Activated CD8-positive, alpha-beta T cell treated with anti-CD3 and anti-CD28 coated beads, Interleukin-2, amount 10 ng/mL, durations not matched to agents 7 days and 5 days (primary cell): ENCODE results near the gene GPR15. TPM values are rescaled to one million over a fixed set of nuclear protein-coding genes. Genes with fewer than 3 reads are reported as not detected.
A peak's percentile ranks its signal among the peaks of the same experiment; 100 is the strongest.

Experiments used
- ATAC-seq: fragments of 150-1000 bp; cut with Tn5 transposase; one replicate; pipeline ENCODE4 v1.10.0; 2021; ENCODE audit warnings: moderate library complexity
- CTCF ChIA-PET: fragments of 350-600 bp; sonication (Branson Sonifier 250); formaldehyde crosslinking; loops from one replicate; lab custom pipeline; 2021; ENCODE audit warnings: antibody characterized with exemption; lab: Charles Lee
- POLR2A ChIA-PET: fragments of 350-600 bp; sonication (Branson Sonifier 250); formaldehyde crosslinking; loops from one replicate; lab custom pipeline; 2021; ENCODE audit warnings: antibody characterized with exemption; lab: Charles Lee
- DNase-seq: peaks from one replicate; pipeline ENCODE4 v3.0.0-alpha.2; 2020
- H3K27ac Mint-ChIP-seq: one replicate; pipeline ENCODE4 v1.8.0; 2021; ENCODE audit warnings: mild to moderate bottlenecking, mixed read lengths
- H3K27me3 Mint-ChIP-seq: one replicate; pipeline ENCODE4 v1.8.0; 2021; ENCODE audit warnings: low read depth, mixed read lengths
- H3K36me3 Mint-ChIP-seq: one replicate; pipeline ENCODE4 v1.8.0; 2021; ENCODE audit warnings: low read depth, mixed read lengths
- H3K4me1 Mint-ChIP-seq: one replicate; pipeline ENCODE4 v1.8.0; 2021; ENCODE audit warnings: low read depth, mixed read lengths
- H3K4me3 Mint-ChIP-seq: one replicate; pipeline ENCODE4 v1.8.0; 2021; ENCODE audit warnings: mild to moderate bottlenecking, mixed read lengths
- H3K9me3 Mint-ChIP-seq: one replicate; pipeline ENCODE4 v1.8.0; 2022; ENCODE audit warnings: mixed read lengths; ENCODE audit not compliant: insufficient read depth
- total RNA-seq, 2 experiments: library from RNA; stranded (reverse); gene quantifications; one replicate each; pipeline ENCODE4 v1.2.3, GENCODE V29; 2021

Gene GPR15
- 10 to 100 TPM; 18.9 to 19.7 TPM for total RNA-seq

DNA sequence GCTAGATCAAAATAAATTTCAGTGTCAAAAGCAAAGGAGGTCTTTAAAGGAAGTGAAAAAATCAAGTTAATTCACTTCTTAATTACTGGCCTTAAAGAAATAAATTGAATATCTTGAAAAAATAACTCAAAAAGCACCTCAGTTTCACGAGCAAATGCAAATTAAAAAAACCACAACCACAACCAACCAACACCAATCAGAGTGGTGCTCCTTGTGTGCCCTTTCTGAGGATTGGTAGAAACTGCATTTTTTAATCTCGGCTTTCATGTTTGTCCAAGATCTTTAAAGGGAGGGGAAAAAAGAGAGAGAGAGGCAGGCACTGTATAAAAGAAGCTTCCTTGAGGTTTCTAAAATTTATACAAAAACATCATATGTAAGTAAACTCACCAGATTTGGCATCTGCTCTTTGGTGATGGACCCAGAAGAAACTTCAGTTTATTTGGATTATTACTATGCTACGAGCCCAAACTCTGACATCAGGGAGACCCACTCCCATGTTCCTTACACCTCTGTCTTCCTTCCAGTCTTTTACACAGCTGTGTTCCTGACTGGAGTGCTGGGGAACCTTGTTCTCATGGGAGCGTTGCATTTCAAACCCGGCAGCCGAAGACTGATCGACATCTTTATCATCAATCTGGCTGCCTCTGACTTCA lies at the start of gene GPR15:
GPR15 (plus strand) TSS at position 357 of the 653 bp plus-strand sequence; CDS start at position 413, 56 bp downstream.
- Mint-ChIP-seq H3K27ac (peak within 1 kb of the TSS; percentile 74), H3K27me3 (no peaks in the 10 kb centered on the region), H3K36me3 (peaks cover 63% of the 10 kb centered on the region), H3K4me1 (peaks cover 57% of the 10 kb centered on the region), H3K4me3 (peak within 1 kb of the TSS; percentile 57), H3K9me3 (no peaks in the 10 kb centered on the region)
- ATAC-seq (peak; percentile 43), DNase-seq (no peak)
- CTCF ChIA-PET, result interaction anchor here (1.0 to 2.3 kb wide), 4 partner anchors 15 to 42 kb away, joined by 3 to 9 read pairs (median 8); no protein-coding TSS in a partner anchor
- POLR2A ChIA-PET, result interaction anchor here (0.7 to 12.1 kb wide), 8 partner anchors 9 to 406 kb away, joined by 3 to 217 read pairs (median 10); partner anchors contain the start of gene CLDND1

DNA sequence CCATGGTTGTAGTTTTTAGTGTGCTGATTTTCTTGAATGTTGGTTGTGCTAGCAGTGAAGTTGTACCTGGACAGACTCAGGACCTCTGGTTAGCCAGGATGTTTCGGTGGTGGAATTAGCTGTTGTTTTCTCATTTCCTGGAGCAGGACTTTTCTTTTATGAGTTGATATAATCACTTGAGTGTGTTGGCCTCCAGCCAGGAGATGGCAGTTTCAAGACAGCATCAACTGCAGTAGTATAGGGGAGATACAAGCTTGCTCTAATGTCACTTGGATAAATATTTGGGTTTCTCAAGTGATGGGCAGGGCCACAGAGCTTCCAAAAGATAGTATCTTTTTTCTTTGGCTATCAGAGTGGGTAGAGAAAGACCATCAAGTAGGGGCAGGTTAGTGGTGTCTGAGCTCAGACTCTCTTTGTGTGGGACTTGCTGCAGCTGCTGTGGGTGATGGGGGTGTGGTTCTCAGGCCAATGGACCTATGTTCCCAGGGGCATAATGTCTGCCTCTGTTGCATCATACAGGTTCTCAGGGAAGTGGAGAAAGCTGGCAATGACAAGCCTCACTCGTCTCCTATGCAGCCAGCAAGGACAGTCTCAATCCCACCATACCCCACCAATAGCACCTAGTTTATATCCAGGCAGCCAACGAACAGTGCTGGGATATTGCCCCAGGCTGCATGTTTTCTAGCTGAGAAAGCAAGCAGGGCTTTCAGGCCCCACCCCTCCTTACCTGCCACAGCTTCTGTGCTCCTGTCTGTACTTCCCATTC lies 48.9 kb upstream of the GPR15 start:
- DNase-seq (no peak), ATAC-seq (no peak)
- Mint-ChIP-seq H3K9me3 (peaks cover 26% of the 10 kb centered on the region), H3K4me3 (no peak overlapping the region), H3K36me3 (peaks cover 24% of the 10 kb centered on the region), H3K4me1 (peaks cover 4% of the 10 kb centered on the region), H3K27ac (no peak overlapping the region), H3K27me3 (peaks cover 5% of the 10 kb centered on the region)
- CTCF ChIA-PET, result interaction anchor here (1.2 kb wide), 2 partner anchors 20 to 24 kb away, joined by 4 to 5 read pairs; no protein-coding TSS in a partner anchor
- POLR2A ChIA-PET, result interaction anchor here (1.3 kb wide), 1 partner anchor 34 kb away, joined by 3 read pairs; no protein-coding TSS in a partner anchor

DNA sequence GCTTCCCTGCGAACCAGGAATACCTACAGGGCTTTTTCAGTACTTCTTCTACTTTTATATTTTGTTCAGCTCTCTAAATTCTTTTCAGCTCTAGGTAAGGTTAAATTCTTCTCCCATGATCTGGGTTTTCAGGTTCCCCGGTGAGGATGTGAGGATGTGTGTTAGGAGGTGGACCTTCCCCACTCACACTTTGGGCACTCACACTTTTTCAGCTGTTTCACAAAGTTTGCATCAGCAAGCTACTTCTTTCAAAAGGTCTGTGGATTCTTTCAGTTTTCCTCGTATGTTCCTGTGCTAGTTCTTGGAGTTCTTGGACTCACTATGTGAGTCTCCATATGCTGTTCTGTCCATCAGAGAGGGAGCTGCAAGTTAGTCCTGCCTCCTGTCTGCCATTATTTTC lies 48.2 kb upstream of the GPR15 start:
- Mint-ChIP-seq H3K4me3 (no peak overlapping the region), H3K9me3 (peaks cover 32% of the 10 kb centered on the region), H3K36me3 (peaks cover 25% of the 10 kb centered on the region), H3K27ac (no peak overlapping the region), H3K27me3 (peaks cover 8% of the 10 kb centered on the region), H3K4me1 (peaks cover 4% of the 10 kb centered on the region)
- DNase-seq (no peak), ATAC-seq (no peak)
- CTCF ChIA-PET, result no interaction called here
- POLR2A ChIA-PET, result interaction anchor here (1.3 kb wide), 1 partner anchor 33 kb away, joined by 3 read pairs; no protein-coding TSS in a partner anchor

DNA sequence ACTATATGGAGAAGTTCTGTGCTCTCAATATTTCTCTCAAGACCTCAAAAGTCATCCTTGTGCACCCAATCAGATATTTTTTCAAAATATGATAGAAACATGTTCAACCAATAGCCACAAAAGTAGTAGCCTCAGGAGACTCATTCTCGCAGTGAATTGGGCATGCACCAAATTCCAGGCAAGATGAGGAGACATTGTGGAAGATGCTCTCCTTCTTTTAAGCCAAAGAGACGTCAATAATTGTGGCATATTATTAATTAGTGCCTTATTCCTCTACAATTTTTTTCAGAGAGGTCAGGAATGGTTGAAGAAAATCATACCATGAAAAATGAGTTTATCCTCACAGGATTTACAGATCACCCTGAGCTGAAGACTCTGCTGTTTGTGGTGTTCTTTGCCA lies 34.4 kb upstream of the GPR15 start, which contains the start of gene OR5K2:
OR5K2 (plus strand) TSS at position 301 of the 400 bp plus-strand sequence; CDS start at position 301, 0 bp downstream.
- CTCF ChIA-PET, result no interaction called here
- no peak for DNase-seq
- Mint-ChIP-seq H3K27ac (no peak within 1 kb of the TSS), H3K36me3 (peaks cover 10% of the 10 kb centered on the region), H3K27me3 (peaks cover 12% of the 10 kb centered on the region), H3K4me3 (no peak within 1 kb of the TSS), H3K4me1 (no peaks in the 10 kb centered on the region), H3K9me3 (no peaks in the 10 kb centered on the region)
- POLR2A ChIA-PET, result no interaction called here
- no peak for ATAC-seq

GRCh38 chr3:98500019-98500418 lies 31.8 kb upstream of the GPR15 start:
- Mint-ChIP-seq H3K9me3 (no peaks in the 10 kb centered on the region), H3K27me3 (peaks cover under 1% of the 10 kb centered on the region), H3K36me3 (peaks cover 22% of the 10 kb centered on the region), H3K4me3 (no peak overlapping the region), H3K4me1 (peaks cover 5% of the 10 kb centered on the region), H3K27ac (no peak overlapping the region)
- DNase-seq (no peak), ATAC-seq (no peak)
- ChIA-PET CTCF (no interaction called here), POLR2A (no interaction called here)

GRCh38 chr3:98501270-98501669 lies 30.5 kb upstream of the GPR15 start:
- ChIA-PET POLR2A (no interaction called here), CTCF (no interaction called here)

DNA sequence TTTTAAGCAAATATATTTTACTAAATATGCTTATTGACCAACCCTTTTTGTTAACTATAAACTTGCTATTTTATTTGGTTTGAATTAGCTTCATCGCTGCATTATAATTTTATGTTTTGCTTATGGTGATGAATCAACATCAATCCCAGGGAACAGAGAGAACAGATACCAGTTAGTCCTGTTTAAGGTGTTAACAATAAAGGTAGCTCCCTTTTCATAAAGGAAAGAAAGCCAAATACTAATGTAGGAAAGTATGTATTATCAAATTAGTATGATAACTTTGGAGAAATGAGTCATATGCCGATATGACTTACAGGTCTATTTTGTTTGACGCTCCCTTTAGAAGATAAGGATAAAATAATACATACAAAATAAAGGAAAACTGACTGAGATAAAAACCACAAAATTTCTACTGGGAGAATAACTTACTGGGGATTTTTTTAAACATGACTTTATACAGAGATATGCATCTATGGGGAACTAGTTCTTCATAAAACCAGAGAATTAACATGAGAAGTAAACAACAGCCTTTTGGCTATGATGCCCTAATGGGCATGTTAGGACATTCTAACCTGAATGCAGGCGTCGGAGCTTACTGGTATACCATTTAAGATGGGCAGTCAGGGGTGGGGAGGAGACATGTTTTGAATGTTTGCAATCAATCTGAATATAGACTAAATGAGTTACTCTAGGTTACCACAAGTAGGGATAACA lies 29.8 kb upstream of the GPR15 start:
- no peak overlapping the region for H3K4me3 Mint-ChIP-seq
- no peak overlapping the region for H3K27ac Mint-ChIP-seq
- no peaks in the 10 kb centered on the region for H3K9me3 Mint-ChIP-seq
- H3K27me3 Mint-ChIP-seq, result no peaks in the 10 kb centered on the region
- H3K36me3 Mint-ChIP-seq, result peaks cover 37% of the 10 kb centered on the region
- ChIA-PET POLR2A (interaction anchor here (1.2 kb wide), 1 partner anchor 10 kb away, joined by 3 read pairs; no protein-coding TSS in a partner anchor), CTCF (interaction anchor here (2.0 kb wide), 1 partner anchor 19 kb away, joined by 4 read pairs; no protein-coding TSS in a partner anchor)
- ATAC-seq (no peak), DNase-seq (no peak)
- peaks cover 5% of the 10 kb centered on the region for H3K4me1 Mint-ChIP-seq

More at GRCh38 chr3:98501270-98501669, 30.5 kb upstream of the GPR15 start:
- Mint-ChIP-seq H3K4me1 (peaks cover 5% of the 10 kb centered on the region), H3K27ac (no peak overlapping the region), H3K36me3 (peaks cover 29% of the 10 kb centered on the region), H3K9me3 (no peaks in the 10 kb centered on the region), H3K4me3 (no peak overlapping the region), H3K27me3 (no peaks in the 10 kb centered on the region)
- ATAC-seq (no peak), DNase-seq (no peak)

DNA sequence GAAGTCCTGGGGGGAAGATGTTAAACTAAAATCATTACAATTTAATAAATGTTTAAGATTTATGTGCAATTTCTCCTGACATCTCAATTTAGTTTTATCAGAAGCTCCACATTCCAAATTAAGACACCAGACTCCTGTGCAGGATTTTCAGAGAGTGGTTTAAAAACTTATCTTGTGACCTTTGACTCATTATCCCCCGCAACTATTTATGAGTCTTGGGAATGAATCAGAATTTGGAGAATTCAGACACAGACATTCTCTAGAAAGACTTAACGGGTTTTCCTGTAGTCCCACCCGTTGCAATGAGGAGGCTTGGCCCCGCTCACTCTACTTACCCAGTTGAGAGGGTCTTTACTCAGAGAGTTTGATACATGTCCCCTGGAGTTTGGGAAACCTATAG lies 27.2 kb upstream of the GPR15 start:
- POLR2A ChIA-PET, result no interaction called here
- Mint-ChIP-seq H3K4me1 (peaks cover 22% of the 10 kb centered on the region), H3K36me3 (peaks cover 57% of the 10 kb centered on the region), H3K27me3 (no peaks in the 10 kb centered on the region), H3K27ac (no peak overlapping the region), H3K9me3 (no peaks in the 10 kb centered on the region), H3K4me3 (no peak overlapping the region)
- DNase-seq (no peak), ATAC-seq (no peak)
- CTCF ChIA-PET, result no interaction called here

- H3K9me3 Mint-ChIP-seq, result no peaks in the 10 kb centered on the region
- peaks cover 75% of the 10 kb centered on the region for H3K36me3 Mint-ChIP-seq
- H3K4me1 Mint-ChIP-seq, result peaks cover 46% of the 10 kb centered on the region
- peak overlapping the region; percentile 39 for H3K27ac Mint-ChIP-seq
- no peaks in the 10 kb centered on the region for H3K27me3 Mint-ChIP-seq
- ChIA-PET CTCF (interaction anchor here (1.3 to 1.4 kb wide), 3 partner anchors 64 to 149 kb away, joined by 3 to 5 read pairs (median 3); no protein-coding TSS in a partner anchor), POLR2A (interaction anchor here (0.7 kb wide), 1 partner anchor 28 kb away, joined by 3 read pairs; no protein-coding TSS in a partner anchor)
- H3K4me3 Mint-ChIP-seq, result no peak overlapping the region
- DNase-seq (no peak), ATAC-seq (no peak)
Observed at GRCh38 chr3:98508582-98508981, 23.2 kb upstream of the GPR15 start.

DNA sequence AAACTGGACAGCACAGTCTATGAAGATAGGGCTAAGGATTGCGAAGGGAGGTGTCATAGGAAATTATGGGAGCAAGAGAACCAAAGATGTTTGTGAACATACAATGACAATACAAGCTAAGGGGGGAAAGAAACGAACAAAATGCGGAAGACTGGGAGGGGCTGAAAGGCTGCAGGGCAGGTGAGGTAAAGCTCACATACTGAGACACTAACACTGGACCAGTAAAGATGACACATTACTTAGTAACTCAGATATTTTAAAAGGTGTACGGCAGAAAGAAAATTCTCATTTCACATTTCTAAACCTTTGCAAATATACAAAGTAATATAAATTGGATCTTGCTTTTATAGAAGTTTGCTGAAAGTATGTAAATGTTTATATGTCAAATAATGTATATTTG lies 19.2 kb upstream of the GPR15 start:
- peaks cover 77% of the 10 kb centered on the region for H3K4me1 Mint-ChIP-seq
- CTCF ChIA-PET, result no interaction called here
- no peak for DNase-seq
- H3K9me3 Mint-ChIP-seq, result no peaks in the 10 kb centered on the region
- peaks cover 90% of the 10 kb centered on the region for H3K36me3 Mint-ChIP-seq
- POLR2A ChIA-PET, result interaction anchor here (1.0 to 1.5 kb wide), 4 partner anchors 10 to 81 kb away, joined by 3 read pairs; partner anchors contain the start of gene CPOX
- H3K27ac Mint-ChIP-seq, result peak overlapping the region; percentile 44
- no peak overlapping the region for H3K4me3 Mint-ChIP-seq
- H3K27me3 Mint-ChIP-seq, result no peaks in the 10 kb centered on the region
- ATAC-seq, result no peak

GRCh38 chr3:98513091-98513511 lies 18.7 kb upstream of the GPR15 start:
- DNase-seq, result no peak
- ATAC-seq, result no peak
- no peaks in the 10 kb centered on the region for H3K27me3 Mint-ChIP-seq
- H3K27ac Mint-ChIP-seq, result no peak overlapping the region
- peaks cover 91% of the 10 kb centered on the region for H3K36me3 Mint-ChIP-seq
- POLR2A ChIA-PET, result interaction anchor here (1.2 to 1.9 kb wide), 3 partner anchors 10 to 80 kb away, joined by 3 to 9 read pairs (median 3); partner anchors contain the start of genes CLDND1 and CPOX
- CTCF ChIA-PET, result interaction anchor here (1.3 kb wide), 1 partner anchor 37 kb away, joined by 3 read pairs; no protein-coding TSS in a partner anchor
- no peaks in the 10 kb centered on the region for H3K9me3 Mint-ChIP-seq
- no peak overlapping the region for H3K4me3 Mint-ChIP-seq
- peaks cover 77% of the 10 kb centered on the region for H3K4me1 Mint-ChIP-seq
